Stimulated activated CD4-positive, alpha-beta T cell treated with anti-CD3 and anti-CD28 coated beads, Interleukin-12 subunit alpha, Interleukin-12 subunit beta, amount 100 ng/mL, for 24 hours (primary cell): ENCODE results near the gene SLK.

Source experiments
- DNase-seq, 2 experiments: peaks; one replicate each; pipeline ENCODE4 v3.0.0-alpha.2; 2020; ENCODE audit warnings: low read depth in 2 of 2

The SLK gene

GRCh38 chr10:104033966-104034365 is 67.0 kb downstream of the SLK start:
- DNase-seq, result no peak

GRCh38 chr10:104034401-104035193 is 67.7 kb downstream of the SLK start:
- DNase-seq, result no peak

GRCh38 chr10:104035194-104036068 is 68.5 kb downstream of the SLK start:
- no peak for DNase-seq

- no peak for DNase-seq
These were observed 69.1 kb downstream of the SLK start for GRCh38 chr10:104036069-104036384.

DNA sequence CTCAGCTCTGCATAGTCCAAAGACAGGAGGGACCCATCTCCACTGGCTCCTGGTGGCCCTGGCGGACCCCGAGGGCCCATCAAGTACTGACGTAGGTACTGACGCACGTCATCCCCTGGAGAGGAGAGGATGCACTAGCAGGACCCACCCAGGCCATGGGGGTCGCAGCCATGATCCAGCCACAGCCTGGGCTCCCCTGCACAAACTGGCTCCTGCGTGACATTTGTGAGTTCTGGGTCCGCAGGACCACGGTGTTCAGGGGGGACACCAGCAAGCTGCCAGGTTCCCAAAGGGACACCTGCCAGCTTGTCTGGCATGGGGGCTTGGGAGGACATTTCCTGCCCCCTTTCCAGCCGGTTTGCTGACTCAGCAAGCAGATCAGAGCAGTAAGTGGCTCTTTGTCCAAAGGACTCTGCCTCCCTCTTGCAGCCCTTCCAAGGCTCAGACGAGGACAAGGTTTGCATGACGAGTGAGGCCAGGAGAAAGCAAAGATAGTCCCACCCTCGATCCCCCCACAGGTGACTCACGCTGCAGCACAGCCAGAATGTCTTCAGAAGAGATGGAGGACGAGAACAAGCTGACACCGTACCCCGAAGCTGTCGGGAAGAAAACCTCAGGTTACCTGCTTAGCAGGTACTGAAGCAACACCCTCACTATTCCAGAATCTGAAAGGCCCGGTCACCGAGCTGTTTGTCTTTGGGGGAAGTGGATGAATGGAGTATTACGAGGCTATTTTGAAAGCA is 69.7 kb downstream of the SLK start:
- DNase-seq, result no peak

GRCh38 chr10:104037261-104037951 is 70.5 kb downstream of the SLK start:
- no peak for DNase-seq

GRCh38 chr10:104038537-104038936 is 71.6 kb downstream of the SLK start:
- DNase-seq, result no peak

GRCh38 chr10:104038958-104039752 is 72.2 kb downstream of the SLK start:
- DNase-seq, result no peak

- no peak for DNase-seq
These were observed 73.4 kb downstream of the SLK start for GRCh38 chr10:104040382-104040781.

GRCh38 chr10:104040862-104041789 is 74.2 kb downstream of the SLK start:
- no peak for DNase-seq

DNA sequence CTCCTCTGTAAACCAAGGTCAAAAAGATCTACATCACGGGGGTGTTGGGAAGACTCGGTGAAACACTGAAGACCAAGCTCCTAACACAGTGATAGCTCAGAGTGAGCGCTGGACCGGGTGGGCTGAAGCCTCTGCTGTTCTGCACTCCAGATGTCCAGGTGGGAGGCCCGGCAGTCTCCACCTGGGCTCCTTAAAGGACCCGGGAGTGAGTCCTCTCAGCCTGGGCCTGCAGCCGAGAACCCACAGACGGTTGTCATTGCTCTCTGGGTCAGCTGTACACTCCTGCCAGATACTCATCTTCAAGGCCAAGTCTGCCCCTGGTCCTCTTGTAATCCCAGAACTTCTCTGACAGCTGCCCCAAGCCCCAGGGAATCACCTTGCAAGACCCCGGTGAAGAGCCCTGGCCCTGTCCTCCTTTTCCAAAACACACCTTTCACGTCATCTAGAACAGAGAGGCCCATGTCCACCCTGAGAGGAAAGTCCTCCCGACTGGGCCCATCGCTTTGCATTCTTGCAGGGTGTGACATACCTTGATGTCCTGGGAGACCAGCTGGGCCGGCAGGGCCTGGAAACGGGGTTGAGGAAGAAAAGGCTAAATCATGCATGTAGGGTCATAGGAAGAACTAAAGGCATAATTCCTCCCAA is 75.1 kb downstream of the SLK start:
- no peak for DNase-seq

- no peak for DNase-seq
These were observed 76.4 kb downstream of the SLK start for GRCh38 chr10:104043185-104043830.

GRCh38 chr10:104043854-104044253 is 76.9 kb downstream of the SLK start:
- no peak for DNase-seq

GRCh38 chr10:104045151-104046089 is 78.5 kb downstream of the SLK start:
- no peak for DNase-seq

GRCh38 chr10:104046651-104047050 is 79.7 kb downstream of the SLK start:
- no peak for DNase-seq

- DNase-seq, result no peak
These were observed 82.7 kb downstream of the SLK start for GRCh38 chr10:104049504-104050250.

DNA sequence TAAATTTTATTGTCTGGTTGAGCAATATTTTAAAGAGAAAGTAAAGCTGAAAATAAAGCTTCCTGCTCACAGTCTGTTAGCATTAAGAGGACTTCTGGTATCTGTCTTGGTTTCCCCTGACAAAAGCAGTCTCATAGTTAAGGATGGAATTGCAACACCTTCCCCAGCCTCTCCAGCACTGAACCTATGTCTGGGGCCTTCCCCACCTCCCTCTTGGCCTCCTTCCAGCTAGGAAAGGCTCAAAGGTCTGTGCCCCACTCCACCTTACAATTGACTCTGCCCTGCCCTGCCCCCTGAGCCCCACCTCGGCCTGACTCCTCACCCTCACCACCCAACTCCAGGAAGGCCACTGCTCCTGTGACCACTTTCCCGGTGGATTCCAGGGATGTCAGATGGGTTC is 85.5 kb downstream of the SLK start:
- DNase-seq, result no peak
